H1 (cell line): ENCODE measurements around the gene UPF1. TPM values are rescaled to one million over a fixed set of nuclear protein-coding genes. Genes with fewer than 3 reads are reported as not detected.

Experiments used
- CTCF ChIA-PET: fragments of 300-600 bp; sonication (Branson Sonifier 250); formaldehyde crosslinking; loops from one replicate; lab custom pipeline; 2021; ENCODE audit not compliant: partially characterized antibody; lab: Charles Lee
- POLR2A ChIA-PET: fragments of 300-600 bp; sonication (Branson Sonifier 250); formaldehyde crosslinking; loops from one replicate; lab custom pipeline; 2021; ENCODE audit warnings: inconsistent platforms; ENCODE audit not compliant: partially characterized antibody; lab: Charles Lee
- DNase-seq, 2 experiments: peaks; one replicate each; pipeline versions ENCODE4 v3.0.0 to v3.0.0-alpha.2; 2010 to 2022; ENCODE audit warnings: low spot score in 2 of 2, low read depth in 1 of 2, mixed read lengths in 1 of 2
- FAIRE-seq: peaks from 2 replicates; lab custom pipeline; 2011; peaks lifted over from hg19 to GRCh38; lab: Jason Lieb, UNC
- H2AFZ ChIP-seq: 2 replicates; pipeline ENCODE4 v1.8.1; 2012; ENCODE audit warnings: low read length, inconsistent platforms
- H2AK5ac ChIP-seq: 2 replicates; pipeline ENCODE4 v1.6.1; 2013; ENCODE audit warnings: low read depth, low read length
- H2BK120ac ChIP-seq: replicated peaks from 2 replicates; pipeline ENCODE3; 2013; ENCODE audit warnings: low read depth, low read length, inconsistent platforms
- H2BK12ac ChIP-seq: 2 replicates; pipeline ENCODE4 v1.6.1; 2013; ENCODE audit warnings: low read depth, low read length
- H2BK15ac ChIP-seq: 2 replicates; pipeline ENCODE4 v1.6.1; 2013; ENCODE audit warnings: low read length
- H2BK20ac ChIP-seq: 2 replicates; pipeline ENCODE4 v1.6.1; 2013; ENCODE audit warnings: low read length
- H2BK5ac ChIP-seq: 2 replicates; pipeline ENCODE4 v1.6.1; 2013; ENCODE audit warnings: low read depth, low read length
- H3K14ac ChIP-seq: 2 replicates; pipeline ENCODE4 v1.6.1; 2013; ENCODE audit warnings: inconsistent platforms; ENCODE audit not compliant: insufficient read length
- H3K18ac ChIP-seq: 2 replicates; pipeline ENCODE4 v1.6.1; 2013; ENCODE audit warnings: low read length; ENCODE audit errors: extremely low read depth
- H3K23ac ChIP-seq: 2 replicates; pipeline ENCODE4 v1.6.1; 2013; ENCODE audit warnings: inconsistent platforms; ENCODE audit not compliant: insufficient read length
- H3K23me2 ChIP-seq: 2 replicates; pipeline ENCODE4 v1.6.1; 2013; ENCODE audit warnings: low read depth, low read length
- H3K27ac ChIP-seq: 2 replicates; pipeline ENCODE4 v1.6.1; 2011; ENCODE audit warnings: low read depth, low read length, inconsistent platforms
- H3K27me3 ChIP-seq, 4 experiments: replicated peaks in 1 of 4; 1 replicate in 1 of 4; 2 replicates in 3 of 4; pipeline versions ENCODE4 v1.6.1 to v1.8.1; 2011 to 2013; ENCODE audit warnings: low read length in 3 of 4, mild to moderate bottlenecking in 3 of 4, inconsistent platforms in 2 of 4, mixed read lengths in 2 of 4, moderate library complexity in 1 of 4; ENCODE audit not compliant: control insufficient read depth in 3 of 4, insufficient read depth in 3 of 4; ENCODE audit errors: extremely low read depth in 1 of 4
- H3K36me3 ChIP-seq, 4 experiments: 2 replicates each; pipeline versions ENCODE4 v1.6.1 to v1.8.1; 2011 to 2013; ENCODE audit warnings: mild to moderate bottlenecking in 4 of 4, low read length in 3 of 4, moderate library complexity in 2 of 4, control low read depth in 1 of 4, inconsistent platforms in 1 of 4; ENCODE audit not compliant: insufficient read depth in 4 of 4, control insufficient read depth in 2 of 4
- H3K4ac ChIP-seq: replicated peaks from 2 replicates; pipeline ENCODE3; 2013; ENCODE audit warnings: low read length, low read depth, mixed read lengths, inconsistent platforms; ENCODE audit not compliant: insufficient read length
- H3K4me1 ChIP-seq, 4 experiments: replicated peaks in 1 of 4; 1 replicate in 1 of 4; 2 replicates in 3 of 4; pipeline versions ENCODE4 v1.6.1 to v1.8.1; 2011 to 2013; ENCODE audit warnings: low read length in 3 of 4, inconsistent platforms in 2 of 4, mixed read lengths in 1 of 4; ENCODE audit not compliant: insufficient read depth in 4 of 4, control insufficient read depth in 3 of 4
- H3K4me2 ChIP-seq, 2 experiments: 2 replicates each; pipeline versions ENCODE4 v1.6.1 to v1.8.1; 2011 to 2013; ENCODE audit warnings: low read depth in 2 of 2, low read length in 2 of 2, control low read depth in 1 of 2, inconsistent platforms in 1 of 2, mild to moderate bottlenecking in 1 of 2; ENCODE audit not compliant: insufficient read depth in 1 of 2
- H3K4me3 ChIP-seq, 4 experiments: fragments of 200-600, 300-600 bp in 1 of 4; sonication (generic), shearing (Covaris generic), sonication (Bioruptor Twin) in 1 of 4; 2 replicates each; pipeline versions ENCODE4 v1.5.1 to v1.8.1; 2011 to 2016; ENCODE audit warnings: low read length in 4 of 4, low read depth in 3 of 4, control low read depth in 2 of 4, inconsistent platforms in 2 of 4, mild to moderate bottlenecking in 2 of 4, mixed read lengths in 1 of 4, moderate library complexity in 1 of 4; ENCODE audit not compliant: insufficient read depth in 2 of 4; ENCODE audit errors: extremely low read depth in 1 of 4
- H3K56ac ChIP-seq: replicated peaks from 2 replicates; pipeline ENCODE3; 2013; ENCODE audit warnings: low read depth, mild to moderate bottlenecking, mixed read lengths, low read length, inconsistent platforms; ENCODE audit not compliant: insufficient read length
- H3K79me1 ChIP-seq: 2 replicates; pipeline ENCODE4 v1.6.1; 2013; ENCODE audit warnings: low read depth, low read length, control low read depth
- H3K79me2 ChIP-seq, 2 experiments: 2 replicates each; pipeline versions ENCODE4 v1.6.1 to v1.8.1; 2012 to 2013; ENCODE audit warnings: low read length in 2 of 2, mild to moderate bottlenecking in 2 of 2, inconsistent platforms in 1 of 2; ENCODE audit not compliant: insufficient read depth in 2 of 2, control insufficient read depth in 1 of 2
- H3K9ac ChIP-seq, 4 experiments: replicated peaks in 1 of 4; 1 replicate in 1 of 4; 2 replicates in 3 of 4; pipeline versions ENCODE4 v1.6.1 to v1.8.1; 2011 to 2013; ENCODE audit warnings: low read depth in 3 of 4, low read length in 3 of 4, control low read depth in 2 of 4, mild to moderate bottlenecking in 2 of 4, moderate library complexity in 2 of 4, inconsistent platforms in 1 of 4; ENCODE audit errors: extremely low read depth in 1 of 4
- H3K9me3 ChIP-seq, 2 experiments: 2 replicates each; pipeline versions ENCODE4 v1.6.1 to v1.8.1; 2012 to 2013; ENCODE audit warnings: mild to moderate bottlenecking in 2 of 2, moderate library complexity in 2 of 2, control low read depth in 1 of 2, inconsistent platforms in 1 of 2, low read depth in 1 of 2, low read length in 1 of 2, mixed read lengths in 1 of 2; ENCODE audit not compliant: insufficient read depth in 2 of 2
- H4K20me1 ChIP-seq, 2 experiments: replicated peaks in 1 of 2; 2 replicates each; pipeline versions ENCODE3 to v1.8.1; 2011 to 2013; ENCODE audit warnings: inconsistent platforms in 2 of 2, low read length in 2 of 2, mild to moderate bottlenecking in 1 of 2; ENCODE audit not compliant: insufficient read depth in 2 of 2, control insufficient read depth in 1 of 2
- H4K5ac ChIP-seq: 2 replicates; pipeline ENCODE4 v1.6.1; 2013; ENCODE audit warnings: low read length, low read depth, mixed read lengths, inconsistent platforms; ENCODE audit not compliant: insufficient read length
- H4K8ac ChIP-seq: 2 replicates; pipeline ENCODE4 v1.8.0; 2013; ENCODE audit warnings: mild to moderate bottlenecking, moderate library complexity, low read length, inconsistent platforms; ENCODE audit not compliant: insufficient read depth; ENCODE audit errors: extremely low read depth
- H4K91ac ChIP-seq: replicated peaks from 2 replicates; pipeline ENCODE3; 2013; ENCODE audit warnings: low read length, mixed read lengths, inconsistent platforms; ENCODE audit not compliant: insufficient read length
- POLR2AphosphoS5 ChIP-seq: IDR thresholded peaks from 2 replicates; pipeline ENCODE4 v1.6.1; 2011; ENCODE audit warnings: low read depth, low read length
- RXRA ChIP-seq: IDR thresholded peaks from 2 replicates; pipeline ENCODE4 v1.6.1; 2011; ENCODE audit warnings: low read depth, mild to moderate bottlenecking, low read length, moderate library complexity; ENCODE audit not compliant: insufficient read depth
- WGBS, 2 experiments: shearing (Covaris generic) in 1 of 2; methylation state at CpG; one replicate each; pipeline versions ENCODE4 v1.1.6 to v1.1.7; 2013 to 2015; ENCODE audit warnings: low lambda C conversion rate in 2 of 2, mixed read lengths in 2 of 2, inconsistent platforms in 1 of 2, low coverage in 1 of 2, missing lambda C conversion rate in 1 of 2; ENCODE audit not compliant: insufficient replicate concordance in 2 of 2, insufficient coverage in 1 of 2, insufficient read length in 1 of 2; ENCODE audit errors: extremely low coverage in 1 of 2, missing lambda C conversion rate in 1 of 2; 5-methylcytosine and 5-hydroxymethylcytosine counted together
- polyA plus RNA-seq, 7 experiments: library from polyadenylated mRNA; depleted of rRNA in 3 of 7; stranded (reverse) in 5 of 7; unstranded in 2 of 7; fragments of >200 nt in 5 of 7; fragments of 200-250 nt in 2 of 7; gene quantifications; 1 replicate in 5 of 7; 2 replicates in 1 of 7; 4 replicates in 1 of 7; pipeline versions ENCODE4 v1.2.1 to v1.2.3, GENCODE V29; 2011 to 2013; ENCODE audit warnings: missing spikeins in 2 of 7, mixed read lengths in 2 of 7
- total RNA-seq: library from RNA; stranded (reverse); fragmentation: NEBNext Ultra II Directional; extraction: Animal tissue kit (Norgen Biotek cat#: 25700); gene quantifications from 2 replicates; pipeline ENCODE4 v1.2.1, GENCODE V29; 2021

The UPF1 gene
- total and polyA plus RNA-seq, 2 of the 8 experiments (the other 6 are each of a cell fraction or from before 2014, with no cell fraction given) = 46.4 to 62.0 TPM

- no peak for TF ChIP-seq RXRA
- 0 out of 2 replicates have a peak, but pooled peaks have one; percentile 20 for TF ChIP-seq POLR2AphosphoS5
- Histone ChIP-seq H3K9ac (no peak overlapping the region), H3K18ac (no peak overlapping the region), H3K56ac (no peak overlapping the region), H2BK5ac (no peak overlapping the region), H2AK5ac (no peak overlapping the region), H3K27me3 (peaks cover 0 to 2% (median 0%) of the 10 kb centered on the region in 4 experiments; a peak in 1 of 7 replicates), H4K20me1 (peaks cover 5 to 11% of the 10 kb centered on the region in 2 experiments), H3K23ac (no peak overlapping the region), H2AFZ (no peak overlapping the region), H2BK12ac (no peak overlapping the region), H3K4me1 (peaks cover 0 to 13% (median 4%) of the 10 kb centered on the region in 4 experiments; a peak in 4 of 7 replicates), H3K36me3 (peaks cover 8 to 19% (median 14%) of the 10 kb centered on the region in 4 experiments; a peak in 7 of 8 replicates), H3K79me2 (no peaks in the 10 kb centered on the region), H4K91ac (no peak overlapping the region), H2BK15ac (no peak overlapping the region), H4K5ac (no peak overlapping the region), H2BK20ac (no peak overlapping the region), H3K14ac (no peak overlapping the region), H3K27ac (no peak overlapping the region), H2BK120ac (no peak overlapping the region), H3K79me1 (no peaks in the 10 kb centered on the region; the same call in 1 of the 2 replicates), H3K4me2 (peak overlapping the region; percentile 42 to 57; a peak in 3 of 4 replicates), H3K4me3 (no peak overlapping the region; a peak in 1 of 8 replicates), H4K8ac (peak overlapping the region; percentile 68; the same call in 1 of the 2 replicates), H3K9me3 (no peaks in the 10 kb centered on the region), H3K23me2 (peaks cover 4% of the 10 kb centered on the region; the same call in 1 of the 2 replicates), H3K4ac (no peak overlapping the region)
- WGBS, 2 experiments = 81% methylated on average over 33 of the region's 71 CpGs; no CpG with 5 or more reads in 1 of the 2 experiments
- CTCF ChIA-PET = interaction anchor here (0.6 to 1.5 kb wide), 3 partner anchors 11 to 127 kb away, joined by 3 to 4 read pairs (median 3); partner anchors contain the start of gene CERS1
- DNase-seq (peak in 1 of 2 experiments; percentile 65), FAIRE-seq (no peak)
- POLR2A ChIA-PET = interaction anchor here (0.6 to 1.4 kb wide), 8 partner anchors 8 to 227 kb away, joined by 3 to 4 read pairs (median 3); partner anchors contain the start of gene CERS1
Measured at GRCh38 chr19:18869023-18869618, 37.4 kb downstream of the UPF1 start.
